HS-27A (cell line): ENCODE results near the gene PDE1A.
A peak's percentile ranks its signal among the peaks of the same experiment; 100 is the strongest.

Source experiments
- DNase-seq: peaks from one replicate; pipeline ENCODE4 v3.0.0-alpha.2; 2012; ENCODE audit warnings: low read depth, missing footprints

The PDE1A gene

GRCh38 chr2:182197529-182197928, 229.3 kb downstream of the PDE1A start:
- DNase-seq, result no peak

- DNase-seq, result no peak
Measured at GRCh38 chr2:182193291-182193690, 233.5 kb downstream of the PDE1A start.

- DNase-seq, result no peak
Measured at GRCh38 chr2:182191061-182191460, 235.8 kb downstream of the PDE1A start.

DNA sequence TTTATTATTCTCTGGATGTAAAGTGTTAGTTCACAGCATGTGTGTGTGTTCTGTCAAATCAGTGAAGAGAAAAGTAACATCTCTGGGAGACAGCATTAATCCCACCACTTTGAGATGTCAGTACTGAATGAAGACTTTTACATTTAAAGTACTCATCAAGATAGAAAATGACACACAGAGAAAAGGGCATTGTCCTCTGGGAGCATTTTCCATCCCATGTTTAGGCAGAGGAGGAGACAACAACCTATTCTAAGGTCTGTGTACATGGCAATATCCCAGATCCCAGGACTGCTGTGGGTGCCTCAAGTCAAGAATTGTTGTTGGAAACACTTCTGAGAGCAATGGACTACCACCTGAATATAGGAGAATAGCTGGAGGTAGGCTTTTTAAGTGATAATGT, 239.7 kb downstream of the PDE1A start:
- DNase-seq, result no peak

DNA sequence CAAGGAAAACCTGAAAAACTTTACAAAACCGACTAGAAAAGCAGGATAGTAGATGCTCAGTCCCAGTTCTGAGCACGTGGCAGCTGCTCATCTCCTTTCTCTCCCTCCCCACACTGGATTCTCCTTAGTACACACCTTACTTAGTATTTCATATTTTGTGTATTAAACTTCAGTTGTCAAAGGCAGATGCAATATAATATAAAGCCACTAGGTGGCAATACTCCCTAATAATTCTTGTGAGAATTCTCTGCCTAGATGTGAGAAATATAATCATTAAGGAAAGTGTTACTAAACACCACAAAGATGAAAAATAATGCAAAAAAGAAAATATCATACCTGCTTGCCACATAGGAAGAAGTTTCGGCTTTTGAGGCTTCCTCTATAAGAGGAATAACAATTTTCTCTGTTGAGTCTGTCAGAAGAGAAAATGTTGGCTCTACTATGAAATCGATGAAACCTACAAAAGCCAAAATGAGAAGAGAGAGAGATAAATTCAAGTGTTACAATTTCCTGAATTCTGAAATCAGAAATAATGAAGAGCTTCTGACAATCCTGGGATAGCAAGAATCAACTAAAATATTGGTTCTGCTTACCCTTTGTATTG, 240.6 kb downstream of the PDE1A start:
- DNase-seq, result peak; percentile 29

DNA sequence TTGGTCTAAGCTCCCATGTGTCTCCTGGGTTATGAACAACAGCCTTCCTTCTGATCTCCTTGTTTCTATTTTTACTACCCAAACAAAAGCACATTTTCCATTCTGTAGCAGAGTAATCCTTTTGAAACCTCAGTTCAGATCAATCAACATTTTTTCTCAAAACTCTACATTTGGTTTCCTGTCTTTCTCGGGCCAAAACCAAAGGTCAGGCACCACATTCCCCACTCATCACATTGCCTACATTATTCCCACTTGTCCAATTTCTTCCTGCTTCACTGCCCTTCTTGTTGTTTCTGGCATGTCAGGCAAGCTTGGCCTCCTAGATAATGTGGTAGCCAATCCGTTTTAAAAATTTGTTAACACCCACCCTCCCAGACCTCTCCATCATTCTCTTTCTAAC, 244.4 kb downstream of the PDE1A start:
- DNase-seq, result no peak

GRCh38 chr2:182181381-182181780, 245.5 kb downstream of the PDE1A start:
- DNase-seq, result no peak

GRCh38 chr2:182179176-182179575, 247.7 kb downstream of the PDE1A start:
- DNase-seq, result no peak

GRCh38 chr2:182173944-182174622, 252.8 kb downstream of the PDE1A start:
- DNase-seq, result no peak

DNA sequence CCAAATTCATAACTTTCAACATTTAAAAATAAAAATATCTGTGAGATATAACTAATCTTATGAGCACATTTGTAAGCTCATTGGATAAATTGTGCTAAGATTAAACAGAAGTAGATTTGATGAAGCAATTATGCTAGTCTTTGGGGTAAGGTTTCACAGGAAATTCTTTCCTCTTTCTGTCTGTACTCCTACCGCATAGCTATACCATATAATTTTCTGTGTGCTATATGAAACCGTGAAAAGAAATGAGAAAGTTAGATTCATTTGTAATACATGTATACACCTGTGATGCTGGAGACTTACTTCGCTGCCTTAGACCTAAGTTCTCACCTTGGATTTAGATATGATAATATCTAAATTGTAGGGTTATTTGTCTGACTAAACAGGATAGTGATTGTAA, 256.5 kb downstream of the PDE1A start:
- no peak for DNase-seq

DNA sequence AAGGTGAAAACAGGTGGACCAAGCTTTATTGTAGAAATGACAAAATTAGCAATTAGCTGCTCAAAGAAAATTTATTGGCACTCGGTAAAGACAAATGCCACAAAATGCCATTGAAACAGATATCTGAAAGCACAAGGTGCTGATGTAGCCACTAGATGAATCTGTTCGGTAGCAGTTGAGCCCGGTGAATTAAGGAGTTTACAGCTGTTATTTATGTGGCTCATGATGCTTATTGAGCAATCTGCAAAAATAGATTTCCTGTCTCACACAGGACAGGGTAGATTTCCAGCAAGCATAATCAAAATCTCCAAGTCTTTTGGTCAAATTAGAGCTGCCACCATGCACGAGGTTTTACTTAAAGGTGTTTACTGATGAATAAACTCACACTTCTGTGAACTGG, 259.0 kb downstream of the PDE1A start:
- no peak for DNase-seq

DNA sequence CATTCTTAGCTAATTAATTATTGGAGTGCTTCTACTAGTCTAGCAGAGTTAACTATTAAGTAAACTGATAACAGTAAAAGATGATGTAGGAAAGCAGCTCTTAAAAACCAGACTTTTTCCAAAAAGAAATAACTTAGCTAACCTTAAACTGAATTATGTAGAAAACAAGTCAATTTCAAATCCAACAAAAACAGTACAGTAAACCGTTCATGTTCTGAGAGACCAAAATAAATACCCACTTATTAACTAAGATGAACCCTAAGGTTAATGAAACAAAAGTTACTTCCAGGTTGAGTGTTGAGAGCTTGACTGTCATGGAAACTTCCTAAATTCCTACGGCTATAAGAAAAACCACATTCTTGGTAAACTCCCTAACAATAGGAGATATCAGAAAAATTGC, 260.0 kb downstream of the PDE1A start:
- DNase-seq, result no peak

GRCh38 chr2:182166406-182166805, 260.4 kb downstream of the PDE1A start:
- DNase-seq, result no peak

- DNase-seq, result no peak
Measured at GRCh38 chr2:182165202-182165601, 261.6 kb downstream of the PDE1A start.

DNA sequence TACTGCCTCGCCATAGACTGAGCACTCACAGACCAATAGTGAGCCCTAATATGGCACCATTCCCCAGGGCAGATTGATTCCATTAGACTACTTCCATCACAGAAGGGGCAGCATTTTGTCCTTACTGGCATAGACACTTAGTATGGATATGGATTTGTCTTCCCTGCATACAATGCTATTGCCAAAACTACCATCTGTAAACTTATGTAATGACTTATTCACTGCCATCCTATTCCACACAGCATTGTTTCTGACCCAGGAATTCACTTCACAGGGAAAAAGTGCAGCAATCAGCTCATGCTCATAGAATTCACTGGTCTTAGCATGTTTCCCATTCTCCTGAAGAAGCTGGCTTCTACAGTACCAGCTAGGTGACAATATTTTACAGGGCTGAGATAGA, 262.1 kb downstream of the PDE1A start:
- DNase-seq, result no peak

DNA sequence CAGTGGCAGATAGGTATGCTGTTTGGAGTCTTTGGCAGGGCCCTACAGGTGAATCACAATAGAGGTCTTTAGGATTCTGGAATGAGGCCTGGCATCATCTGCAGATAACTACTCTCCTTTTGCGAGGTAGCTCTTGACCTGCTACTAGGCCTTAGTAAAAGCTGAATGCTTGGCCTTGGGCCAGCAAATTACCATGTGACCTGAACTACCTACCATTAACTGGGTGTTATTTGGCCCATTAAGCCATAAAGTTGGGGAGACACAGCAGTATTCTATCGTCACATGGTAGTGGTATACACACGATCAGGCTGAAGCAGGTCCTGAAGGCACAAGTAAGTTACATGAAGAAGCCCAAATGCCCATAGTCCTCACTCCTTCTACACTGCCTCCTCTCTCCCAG, 263.0 kb downstream of the PDE1A start:
- no peak for DNase-seq

- DNase-seq, result no peak
Measured at GRCh38 chr2:182148344-182148743, 278.5 kb downstream of the PDE1A start.

GRCh38 chr2:182144776-182145165, 282.1 kb downstream of the PDE1A start:
- DNase-seq, result no peak

DNA sequence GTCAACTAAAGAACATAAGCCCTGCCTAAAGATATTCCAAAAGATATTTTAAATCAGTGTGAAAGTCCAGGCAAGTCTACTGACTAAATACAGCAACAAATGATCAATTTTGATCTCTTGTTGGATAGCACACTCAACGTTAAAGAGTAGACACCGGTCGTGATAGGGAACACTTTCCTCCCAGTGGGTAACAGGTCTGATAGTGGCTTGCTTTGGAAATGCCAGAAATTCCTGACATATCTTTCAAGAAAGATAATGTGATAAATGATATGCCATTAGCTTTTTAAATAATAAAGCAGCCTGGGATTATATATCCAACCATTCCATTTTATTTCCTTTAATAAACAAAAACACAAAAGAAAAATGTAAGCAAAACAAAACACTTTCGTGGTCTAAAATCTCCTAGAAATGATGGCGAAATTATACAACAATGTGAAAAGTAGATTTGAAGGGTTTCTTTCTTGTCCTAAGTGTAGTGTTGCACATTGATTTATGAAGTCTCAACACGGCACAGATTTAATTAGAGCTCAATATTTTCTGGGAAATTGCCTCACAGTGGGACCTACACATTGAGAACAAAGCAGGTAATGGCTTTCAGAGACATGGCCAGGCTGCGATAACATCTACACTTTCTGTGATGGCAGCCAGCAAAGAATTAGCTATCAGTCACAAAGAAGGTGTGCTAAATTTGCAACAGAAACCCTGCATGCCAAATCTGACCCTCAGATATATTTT, 282.6 kb downstream of the PDE1A start:
- DNase-seq, result no peak

- DNase-seq, result no peak
Measured at GRCh38 chr2:182142062-182142461, 284.8 kb downstream of the PDE1A start.

DNA sequence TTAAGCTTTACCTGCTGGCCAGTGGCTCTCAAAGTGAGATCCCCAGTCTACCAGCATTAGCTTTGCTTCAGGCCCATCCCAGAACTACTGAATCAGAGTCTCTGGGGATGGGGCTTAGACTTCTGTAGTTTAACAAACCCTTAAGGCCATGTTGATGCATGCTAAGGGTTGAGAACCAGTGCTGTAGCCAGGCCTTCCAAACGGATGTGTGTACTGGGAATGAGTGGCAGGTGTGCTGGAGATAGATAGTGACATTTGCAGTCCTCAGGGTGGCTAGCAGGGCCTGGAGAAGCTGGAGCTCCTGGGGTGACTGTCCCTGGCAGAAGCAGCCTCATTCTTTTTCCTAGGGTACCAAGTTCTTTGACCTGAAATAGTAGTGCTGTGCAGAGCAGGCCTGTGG, 292.6 kb downstream of the PDE1A start:
- DNase-seq, result no peak

DNA sequence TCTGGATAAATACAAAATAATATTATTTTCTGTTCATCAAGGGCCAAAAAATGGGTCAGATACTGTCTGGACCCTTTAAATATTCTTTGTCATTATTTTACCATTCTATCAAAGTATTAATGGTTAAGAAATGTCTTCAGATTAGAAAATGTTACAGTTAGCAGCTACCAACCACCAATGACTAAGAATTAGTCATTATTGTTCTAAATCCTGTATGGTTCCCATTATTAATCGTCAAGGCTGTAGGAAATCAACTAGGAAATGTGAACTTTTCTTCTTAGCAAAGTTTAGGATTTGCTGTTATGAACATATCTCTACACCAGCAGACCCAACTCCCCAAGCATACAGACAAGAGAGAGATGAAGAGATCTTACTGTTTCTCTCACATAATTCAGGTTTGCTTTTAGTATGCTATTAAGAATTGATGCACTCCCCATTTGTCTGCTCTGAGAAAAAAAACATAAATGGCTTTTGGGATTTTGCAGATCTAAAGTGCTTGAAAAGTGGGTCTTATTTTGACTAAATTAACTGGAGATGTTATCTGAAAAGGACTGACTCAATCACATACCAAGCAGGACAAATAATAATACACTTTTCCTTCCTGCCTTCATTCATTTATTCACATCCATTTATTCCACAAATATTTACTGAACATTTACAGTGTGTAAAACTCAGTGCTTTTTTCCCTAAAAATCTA, 293.5 kb downstream of the PDE1A start:
- DNase-seq, result no peak

DNA sequence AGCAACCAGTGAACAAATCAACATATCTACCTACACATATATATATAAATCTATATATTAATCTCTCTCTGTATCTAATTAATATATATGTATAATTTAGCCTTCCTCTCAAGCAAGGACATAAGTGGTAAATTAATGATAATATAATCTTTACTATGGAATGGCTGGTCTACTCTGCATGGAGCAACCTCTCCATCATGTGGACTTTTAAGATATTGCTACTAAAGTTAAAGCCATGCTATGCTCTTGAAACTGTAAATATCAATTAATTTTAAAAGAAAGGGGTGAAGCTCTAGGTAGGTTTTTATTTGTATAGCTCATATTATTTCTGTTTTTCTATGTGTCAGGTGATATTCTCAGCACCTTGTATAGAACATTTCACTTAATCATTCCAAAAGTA, 294.2 kb downstream of the PDE1A start:
- DNase-seq, result no peak
